Ishikawa (cell line): Measurements from ENCODE around the gene BARHL1.

Experiments used
- CEBPB ChIP-seq: IDR thresholded peaks from 2 replicates; pipeline ENCODE4 v1.6.1; 2012
- CREB1 ChIP-seq: IDR thresholded peaks from 2 replicates; pipeline ENCODE4 v1.6.1; 2012; ENCODE audit warnings: low read depth
- EGR1 ChIP-seq: IDR thresholded peaks from 2 replicates; pipeline ENCODE4 v1.6.1; 2012
- EP300 ChIP-seq: IDR thresholded peaks from 2 replicates; pipeline ENCODE4 v1.6.1; 2012; ENCODE audit warnings: borderline replicate concordance
- FOXM1 ChIP-seq: IDR thresholded peaks from 2 replicates; pipeline ENCODE4 v1.6.1; 2012; ENCODE audit warnings: low read depth, borderline replicate concordance
- MAX ChIP-seq: IDR thresholded peaks from 2 replicates; pipeline ENCODE4 v1.6.1; 2012
- NFIC ChIP-seq: IDR thresholded peaks from 2 replicates; pipeline ENCODE4 v1.6.1; 2012
- RAD21 ChIP-seq: IDR thresholded peaks from 2 replicates; pipeline ENCODE4 v1.6.1; 2012; ENCODE audit warnings: low read depth
- REST ChIP-seq: IDR thresholded peaks from 2 replicates; pipeline ENCODE4 v1.6.1; 2012; ENCODE audit warnings: low read depth, mild to moderate bottlenecking
- TAF1 ChIP-seq: IDR thresholded peaks from 2 replicates; pipeline ENCODE4 v1.6.1; 2012; ENCODE audit warnings: low read depth, mild to moderate bottlenecking
- TCF12 ChIP-seq: IDR thresholded peaks from 2 replicates; pipeline ENCODE4 v1.6.1; 2012; ENCODE audit warnings: low read depth
- TEAD4 ChIP-seq: IDR thresholded peaks from 2 replicates; pipeline ENCODE4 v1.6.1; 2012
- YY1 ChIP-seq: IDR thresholded peaks from 2 replicates; pipeline ENCODE4 v1.6.1; 2012; ENCODE audit warnings: low read depth
- ZBTB7A ChIP-seq: IDR thresholded peaks from 2 replicates; pipeline ENCODE4 v1.6.1; 2012; ENCODE audit warnings: low read depth
- TF ChIP-seq, protein P1 (sequence below): IDR thresholded peaks from 2 replicates; pipeline ENCODE4 v1.6.1; 2012

The BARHL1 gene

DNA sequence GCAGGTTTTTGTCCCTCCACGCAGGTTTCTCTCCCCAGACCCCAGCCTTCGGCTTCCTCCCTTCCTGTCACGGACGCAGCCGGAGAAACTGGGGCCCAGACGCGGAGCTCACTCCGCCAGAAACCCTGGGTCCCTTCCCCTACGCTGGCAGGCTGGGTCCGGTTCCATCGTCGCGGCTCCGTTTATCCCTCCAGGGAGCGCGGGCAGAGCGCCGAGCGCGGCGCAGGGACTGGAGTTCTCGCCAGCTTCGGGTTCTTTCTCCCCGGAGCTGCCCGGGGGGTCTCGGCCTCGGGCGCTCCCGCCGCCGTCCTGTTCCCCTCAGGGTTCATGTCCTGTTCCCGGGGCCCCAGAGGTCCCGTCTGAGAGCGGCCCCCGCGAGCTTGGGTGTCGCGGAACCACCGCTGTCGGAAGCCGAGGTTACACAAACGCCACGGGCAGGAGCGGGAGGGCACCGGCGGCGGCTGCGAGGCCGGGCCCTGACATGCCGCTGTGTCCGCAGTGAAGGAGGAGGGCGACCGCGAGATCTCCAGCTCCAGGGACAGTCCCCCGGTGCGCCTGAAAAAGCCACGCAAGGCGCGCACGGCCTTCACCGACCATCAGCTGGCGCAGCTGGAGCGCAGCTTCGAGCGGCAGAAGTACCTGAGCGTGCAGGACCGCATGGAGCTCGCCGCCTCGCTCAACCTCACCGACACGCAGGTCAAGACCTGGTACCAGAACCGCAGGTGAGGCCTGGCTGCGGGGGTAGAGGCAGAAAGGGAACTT lies 4.6 kb downstream of the BARHL1 start:
- TF ChIP-seq CEBPB (no peak), TEAD4 (no peak), RAD21 (no peak), TCF12 (no peak), REST (no peak)

- TF ChIP-seq YY1 (no peak), ZBTB7A (no peak), CEBPB (no peak), FOXM1 (no peak), NFIC (no peak), TEAD4 (no peak), REST (no peak), CREB1 (no peak), TAF1 (no peak), EGR1 (no peak), RAD21 (no peak), MAX (no peak), TCF12 (no peak), EP300 (no peak)
- TF ChIP-seq, protein P1, sequence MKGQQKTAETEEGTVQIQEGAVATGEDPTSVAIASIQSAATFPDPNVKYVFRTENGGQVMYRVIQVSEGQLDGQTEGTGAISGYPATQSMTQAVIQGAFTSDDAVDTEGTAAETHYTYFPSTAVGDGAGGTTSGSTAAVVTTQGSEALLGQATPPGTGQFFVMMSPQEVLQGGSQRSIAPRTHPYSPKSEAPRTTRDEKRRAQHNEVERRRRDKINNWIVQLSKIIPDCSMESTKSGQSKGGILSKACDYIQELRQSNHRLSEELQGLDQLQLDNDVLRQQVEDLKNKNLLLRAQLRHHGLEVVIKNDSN, result no peak
These were observed 5.2 kb downstream of the BARHL1 start for GRCh38 chr9:132587592-132587955.

GRCh38 chr9:132588098-132588497 lies 5.7 kb downstream of the BARHL1 start:
- TF ChIP-seq CEBPB, result no peak
- no peak for TF ChIP-seq TCF12
- no peak for TF ChIP-seq TEAD4
- no peak for TF ChIP-seq ZBTB7A
- no peak for TF ChIP-seq RAD21
- no peak for TF ChIP-seq MAX
- no peak for TF ChIP-seq REST
- TF ChIP-seq CREB1, result no peak
- no peak for TF ChIP-seq FOXM1
- TF ChIP-seq TAF1, result no peak
- TF ChIP-seq YY1, result no peak
- TF ChIP-seq, protein P1, result no peak
- TF ChIP-seq EGR1, result no peak
- no peak for TF ChIP-seq NFIC
- TF ChIP-seq EP300, result no peak

GRCh38 chr9:132588501-132589147 lies 6.2 kb downstream of the BARHL1 start:
- no peak for TF ChIP-seq FOXM1
